Parathyroid adenoma (tissue), 2 donors: ENCODE data around the gene MRPL33.

Experiments used
- H2AFZ ChIP-seq: fragments of 300-600 bp; sonication (generic); one replicate; pipeline ENCODE4 v1.7.0; 2017; ENCODE audit warnings: antibody characterized with exemption, mild to moderate bottlenecking
- H3K27ac ChIP-seq: fragments of 300-600 bp; sonication (generic); one replicate; pipeline ENCODE4 v1.7.0; 2017
- H3K27me3 ChIP-seq: fragments of 300-600 bp; sonication (generic); one replicate; pipeline ENCODE4 v1.7.0; 2017; ENCODE audit warnings: low read length; ENCODE audit not compliant: control insufficient read depth, insufficient read depth
- H3K36me3 ChIP-seq: fragments of 300-600 bp; sonication (generic); one replicate; pipeline ENCODE4 v1.7.0; 2017; ENCODE audit warnings: low read length; ENCODE audit not compliant: control insufficient read depth, insufficient read depth
- H3K4me1 ChIP-seq: fragments of 300-600 bp; sonication (generic); one replicate; pipeline ENCODE4 v1.7.0; 2017; ENCODE audit warnings: control low read depth
- H3K4me2 ChIP-seq: fragments of 300-600 bp; sonication (generic); one replicate; pipeline ENCODE4 v1.7.0; 2017; ENCODE audit warnings: low read length
- H3K4me3 ChIP-seq: fragments of 300-600 bp; sonication (generic); one replicate; pipeline ENCODE4 v1.7.0; 2017; ENCODE audit warnings: low read depth, low read length
- H3K79me2 ChIP-seq: fragments of 300-600 bp; sonication (generic); one replicate; pipeline ENCODE4 v1.7.0; 2017; ENCODE audit warnings: control low read depth
- H3K9ac ChIP-seq: fragments of 300-600 bp; sonication (generic); one replicate; pipeline ENCODE4 v1.7.0; 2017; ENCODE audit warnings: mild to moderate bottlenecking
- H3K9me3 ChIP-seq: fragments of 300-600 bp; sonication (generic); one replicate; pipeline ENCODE4 v1.7.0; 2017; ENCODE audit warnings: low read length; ENCODE audit not compliant: control insufficient read depth
- TF ChIP-seq, protein P1 (sequence below): fragments of 300-600 bp; sonication (generic); IDR thresholded peaks from one replicate; pipeline ENCODE4 v1.7.0; 2017; ENCODE audit warnings: antibody characterized with exemption, mild to moderate bottlenecking
- donor health status: primary hyperparathyroidism.

The MRPL33 gene

DNA sequence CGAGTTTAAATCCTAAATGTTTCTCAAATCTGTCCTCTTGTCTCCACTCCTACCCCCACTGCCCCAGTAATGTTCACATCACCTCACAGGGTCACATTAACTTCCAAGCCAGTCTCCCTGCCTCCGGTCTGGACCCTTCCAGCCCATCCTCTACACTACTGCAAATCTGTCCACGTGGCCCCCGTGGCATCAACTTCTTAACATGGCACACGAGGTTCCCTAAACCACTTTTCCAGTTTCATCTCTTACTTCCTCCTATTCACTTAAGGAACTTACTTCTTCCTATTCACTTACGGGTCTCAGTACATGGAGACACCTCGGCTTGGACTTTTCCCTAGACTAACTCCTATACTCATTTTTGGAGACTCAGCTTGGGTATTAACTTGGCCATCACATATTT lies 27.0 kb downstream of the MRPL33 start:
- Histone ChIP-seq H3K27me3 (no peaks in the 10 kb centered on the region), H3K9ac (no peak overlapping the region), H3K36me3 (no peaks in the 10 kb centered on the region), H3K79me2 (no peaks in the 10 kb centered on the region), H3K4me2 (no peak overlapping the region), H3K4me3 (no peak overlapping the region), H3K4me1 (no peaks in the 10 kb centered on the region), H3K27ac (no peak overlapping the region), H3K9me3 (no peaks in the 10 kb centered on the region), H2AFZ (no peak overlapping the region)
- TF ChIP-seq, protein P1, sequence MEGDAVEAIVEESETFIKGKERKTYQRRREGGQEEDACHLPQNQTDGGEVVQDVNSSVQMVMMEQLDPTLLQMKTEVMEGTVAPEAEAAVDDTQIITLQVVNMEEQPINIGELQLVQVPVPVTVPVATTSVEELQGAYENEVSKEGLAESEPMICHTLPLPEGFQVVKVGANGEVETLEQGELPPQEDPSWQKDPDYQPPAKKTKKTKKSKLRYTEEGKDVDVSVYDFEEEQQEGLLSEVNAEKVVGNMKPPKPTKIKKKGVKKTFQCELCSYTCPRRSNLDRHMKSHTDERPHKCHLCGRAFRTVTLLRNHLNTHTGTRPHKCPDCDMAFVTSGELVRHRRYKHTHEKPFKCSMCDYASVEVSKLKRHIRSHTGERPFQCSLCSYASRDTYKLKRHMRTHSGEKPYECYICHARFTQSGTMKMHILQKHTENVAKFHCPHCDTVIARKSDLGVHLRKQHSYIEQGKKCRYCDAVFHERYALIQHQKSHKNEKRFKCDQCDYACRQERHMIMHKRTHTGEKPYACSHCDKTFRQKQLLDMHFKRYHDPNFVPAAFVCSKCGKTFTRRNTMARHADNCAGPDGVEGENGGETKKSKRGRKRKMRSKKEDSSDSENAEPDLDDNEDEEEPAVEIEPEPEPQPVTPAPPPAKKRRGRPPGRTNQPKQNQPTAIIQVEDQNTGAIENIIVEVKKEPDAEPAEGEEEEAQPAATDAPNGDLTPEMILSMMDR = no peak

DNA sequence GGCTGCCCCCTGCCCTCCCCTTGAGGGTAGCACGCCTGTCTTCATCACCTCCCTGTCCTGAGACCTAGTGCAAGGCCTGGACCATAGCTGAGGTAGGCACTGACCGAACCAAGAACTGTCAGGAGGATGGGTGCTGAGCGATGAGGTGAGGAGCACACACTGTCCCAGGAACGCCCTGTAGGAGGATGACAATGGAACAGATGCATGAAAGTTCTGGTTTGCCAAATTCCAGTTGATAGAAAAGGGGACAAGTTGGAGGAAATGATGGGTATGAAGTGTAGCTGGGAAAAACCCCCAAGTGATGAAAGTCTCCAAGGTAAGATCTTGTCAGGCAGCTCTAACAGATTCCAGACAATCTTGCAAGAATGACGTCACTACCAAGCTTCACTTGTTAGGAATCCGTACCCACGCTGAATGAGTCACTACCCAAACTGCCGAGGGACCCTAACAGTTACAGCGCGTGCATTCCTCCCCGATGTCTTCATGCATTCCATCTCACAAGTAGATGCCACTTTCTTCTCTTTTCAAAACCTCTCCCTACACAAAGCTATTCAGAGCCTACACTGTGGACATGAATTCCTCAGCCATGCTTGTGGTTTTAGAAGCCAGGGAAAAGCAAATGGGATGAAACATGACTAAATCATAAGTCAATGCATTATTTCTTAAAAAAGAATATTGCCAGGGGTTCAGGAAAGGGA lies 27.6 kb downstream of the MRPL33 start:
- no peaks in the 10 kb centered on the region for H3K36me3 ChIP-seq
- no peak overlapping the region for H2AFZ ChIP-seq
- TF ChIP-seq, protein P1 = no peak
- no peaks in the 10 kb centered on the region for H3K27me3 ChIP-seq
- no peak overlapping the region for H3K27ac ChIP-seq
- H3K4me3 ChIP-seq = no peak overlapping the region
- no peak overlapping the region for H3K4me2 ChIP-seq
- H3K4me1 ChIP-seq = no peaks in the 10 kb centered on the region
- no peaks in the 10 kb centered on the region for H3K79me2 ChIP-seq
- no peaks in the 10 kb centered on the region for H3K9me3 ChIP-seq
- no peak overlapping the region for H3K9ac ChIP-seq

DNA sequence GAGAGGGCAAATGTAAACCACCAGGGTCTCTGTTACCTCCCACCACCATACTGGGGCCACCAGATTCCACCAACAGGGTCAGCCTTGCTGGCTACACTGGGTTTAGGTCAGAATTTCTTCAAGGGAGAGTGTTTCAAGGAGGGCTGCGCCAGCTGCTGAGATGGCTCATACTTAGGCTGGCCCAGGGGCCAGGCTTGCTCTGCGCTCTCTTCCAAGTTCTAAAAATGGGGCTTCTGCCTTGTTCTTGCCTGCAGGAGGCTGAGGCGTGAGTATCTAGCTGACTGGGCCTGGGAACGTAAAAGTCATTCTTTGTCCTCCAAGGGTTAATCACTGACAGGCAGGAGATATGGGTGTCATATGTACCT lies 28.1 kb downstream of the MRPL33 start:
- TF ChIP-seq, protein P1 = no peak
- no peaks in the 10 kb centered on the region for H3K4me1 ChIP-seq

DNA sequence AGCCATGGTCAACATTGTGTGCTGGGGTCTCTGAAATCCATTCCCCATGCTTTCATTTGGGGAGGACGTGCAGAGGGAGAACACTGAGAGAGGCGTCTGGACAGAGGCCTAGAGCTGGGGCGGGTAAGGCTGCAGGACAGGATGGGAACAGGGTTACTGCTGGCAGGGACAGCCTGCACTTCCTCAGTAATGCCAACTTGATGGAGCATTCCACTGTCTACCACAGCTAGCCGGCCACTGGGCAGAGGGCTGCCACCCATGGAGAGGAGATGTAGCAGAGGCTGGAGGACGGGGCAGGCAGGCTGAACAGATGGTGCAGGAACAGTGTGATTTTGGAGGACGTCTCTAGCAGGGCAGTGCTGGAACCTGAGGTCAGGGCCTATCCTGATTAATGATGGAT lies 29.3 kb downstream of the MRPL33 start:
- H3K79me2 ChIP-seq = no peaks in the 10 kb centered on the region
- H3K27me3 ChIP-seq = no peaks in the 10 kb centered on the region
- no peaks in the 10 kb centered on the region for H3K36me3 ChIP-seq
- H3K4me3 ChIP-seq = no peak overlapping the region
- H3K9me3 ChIP-seq = no peaks in the 10 kb centered on the region
- H2AFZ ChIP-seq = no peak overlapping the region
- no peaks in the 10 kb centered on the region for H3K4me1 ChIP-seq
- TF ChIP-seq, protein P1 = no peak
- no peak overlapping the region for H3K4me2 ChIP-seq
- H3K27ac ChIP-seq = no peak overlapping the region
- no peak overlapping the region for H3K9ac ChIP-seq

More for the DNA sequence above, 28.1 kb downstream of the MRPL33 start:
- Histone ChIP-seq H3K27me3 (no peaks in the 10 kb centered on the region), H3K9me3 (no peaks in the 10 kb centered on the region), H3K79me2 (no peaks in the 10 kb centered on the region), H3K36me3 (no peaks in the 10 kb centered on the region), H3K9ac (no peak overlapping the region), H2AFZ (no peak overlapping the region), H3K4me2 (no peak overlapping the region), H3K27ac (no peak overlapping the region), H3K4me3 (no peak overlapping the region)

DNA sequence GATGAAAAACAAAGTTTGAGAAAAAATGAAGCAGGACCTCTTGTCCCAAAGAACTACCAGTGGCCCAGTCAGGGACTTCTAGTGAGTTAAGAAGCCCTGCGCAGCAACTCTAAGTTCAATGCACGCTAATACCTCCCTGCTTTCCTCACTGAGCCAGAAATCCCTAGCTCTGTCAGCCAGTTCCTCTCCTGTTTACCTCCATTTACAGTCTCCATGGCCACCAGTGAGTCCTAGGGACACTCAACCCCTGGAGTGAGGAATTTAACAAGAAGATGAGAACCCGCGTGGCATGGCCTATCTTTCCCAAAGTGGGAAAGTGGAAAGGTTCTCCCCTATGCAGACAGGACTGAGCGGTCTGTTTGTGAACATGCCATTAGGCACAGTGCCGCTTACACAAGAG lies 31.0 kb downstream of the MRPL33 start:
- H3K79me2 ChIP-seq = no peaks in the 10 kb centered on the region
- H3K4me2 ChIP-seq = no peak overlapping the region
- TF ChIP-seq, protein P1 = no peak
- H3K4me3 ChIP-seq = no peak overlapping the region
- no peaks in the 10 kb centered on the region for H3K9me3 ChIP-seq
- no peak overlapping the region for H3K27ac ChIP-seq
- no peak overlapping the region for H2AFZ ChIP-seq
- H3K36me3 ChIP-seq = no peaks in the 10 kb centered on the region
- no peak overlapping the region for H3K9ac ChIP-seq
- H3K4me1 ChIP-seq = no peaks in the 10 kb centered on the region
- H3K27me3 ChIP-seq = no peaks in the 10 kb centered on the region
